B cell (primary cell): ENCODE measurements around the gene ATR. TPM values are rescaled to one million over a fixed set of nuclear protein-coding genes. Genes with fewer than 3 reads are reported as not detected.

Source experiments
- ATAC-seq: fragments of 200-7000 bp; cut with Tn5 transposase; one replicate; pipeline ENCODE4 v1.10.0; 2021; ENCODE audit warnings: low read depth, mild to moderate bottlenecking, moderate number of reproducible peaks, moderate library complexity
- CTCF ChIA-PET: fragments of 350-600 bp; sonication (Branson Sonifier 250); formaldehyde crosslinking; loops from one replicate; lab custom pipeline; 2021; ENCODE audit warnings: antibody characterized with exemption, inconsistent platforms; lab: Charles Lee
- POLR2A ChIA-PET: fragments of 350-600 bp; sonication (Branson Sonifier 250); formaldehyde crosslinking; loops from one replicate; lab custom pipeline; 2021; ENCODE audit warnings: antibody characterized with exemption; lab: Charles Lee
- DNase-seq: peaks from one replicate; pipeline ENCODE4 v3.0.0; 2013
- H2AFZ ChIP-seq: 2 replicates; pipeline ENCODE4 v1.6.1; 2012; ENCODE audit warnings: mild to moderate bottlenecking, low read depth, low read length; ENCODE audit not compliant: insufficient read depth, poor library complexity, severe bottlenecking
- H3K27ac ChIP-seq, 2 donors: 1 replicate in 1 of 2; 2 replicates in 1 of 2; pipeline ENCODE4 v1.5.1; 2012 to 2013; ENCODE audit warnings: low read length in 2 of 2, mild to moderate bottlenecking in 2 of 2, moderate library complexity in 1 of 2
- H3K27me3 ChIP-seq, 4 experiments: fragments of 200-600 bp in 1 of 4; sonication (generic) in 1 of 4; replicated peaks in 1 of 4; 1 replicate in 2 of 4; 2 replicates in 2 of 4; pipeline versions ENCODE4 v1.6.1 to v1.7.0; 2013 to 2016; ENCODE audit warnings: low read length in 3 of 4, mild to moderate bottlenecking in 2 of 4, mixed read lengths in 1 of 4, moderate library complexity in 1 of 4; ENCODE audit not compliant: insufficient read depth in 4 of 4, control insufficient read depth in 3 of 4; ENCODE audit errors: control extremely low read depth in 1 of 4
- H3K36me3 ChIP-seq, 2 experiments: replicated peaks in 1 of 2; 1 replicate in 1 of 2; 2 replicates in 1 of 2; pipeline versions ENCODE4 v1.6.1 to v1.7.1; 2013; ENCODE audit warnings: low read length in 1 of 2; ENCODE audit not compliant: insufficient read depth in 2 of 2, control insufficient read depth in 1 of 2; ENCODE audit errors: control extremely low read depth in 1 of 2, extremely low read depth in 1 of 2
- H3K4me1 ChIP-seq, 2 donors: fragments of 200-600 bp in 1 of 2; sonication (generic) in 1 of 2; 1 replicate in 1 of 2; 2 replicates in 1 of 2; pipeline versions ENCODE4 v1.5.1 to v1.6.1; 2013 to 2017; ENCODE audit warnings: low read length in 2 of 2; ENCODE audit not compliant: control insufficient read depth in 2 of 2, insufficient read depth in 2 of 2
- H3K4me2 ChIP-seq: replicated peaks from 2 replicates; pipeline ENCODE3; 2012; ENCODE audit warnings: mild to moderate bottlenecking, low read depth, low read length; ENCODE audit not compliant: poor library complexity, severe bottlenecking
- H3K4me3 ChIP-seq, 5 experiments: fragments of 200-600 bp in 1 of 5; sonication (generic) in 1 of 5; 1 replicate in 3 of 5; 2 replicates in 2 of 5; pipeline versions ENCODE4 v1.5.1 to v1.7.0; 2011 to 2016; ENCODE audit warnings: low read length in 4 of 5, mild to moderate bottlenecking in 4 of 5, low read depth in 2 of 5, control low read depth in 1 of 5, moderate library complexity in 1 of 5; ENCODE audit not compliant: insufficient read depth in 1 of 5; ENCODE audit errors: control extremely low read depth in 1 of 5, extremely low read depth in 1 of 5
- H3K79me2 ChIP-seq: fragments of 200-600 bp; sonication (generic); one replicate; pipeline ENCODE4 v1.6.0; 2016; ENCODE audit warnings: low read length; ENCODE audit not compliant: control insufficient read depth, insufficient read depth
- H3K9ac ChIP-seq: fragments of 200-600 bp; sonication (generic); 2 replicates; pipeline ENCODE4 v1.6.1; 2017; ENCODE audit warnings: mild to moderate bottlenecking, low read length, moderate library complexity
- H3K9me3 ChIP-seq, 3 donors: one replicate each; pipeline versions ENCODE4 v1.6.1 to v1.7.1; 2013; ENCODE audit warnings: low read length in 2 of 3; ENCODE audit not compliant: control insufficient read depth in 2 of 3, insufficient read depth in 1 of 3; ENCODE audit errors: control extremely low read depth in 1 of 3
- H4K20me1 ChIP-seq: 2 replicates; pipeline ENCODE4 v1.6.0; 2012; ENCODE audit warnings: mild to moderate bottlenecking, low read length; ENCODE audit not compliant: insufficient read depth, control insufficient read depth, poor library complexity, severe bottlenecking
- H3K27ac Mint-ChIP-seq: one replicate; pipeline ENCODE4 v1.8.0; 2021; ENCODE audit warnings: mixed read lengths
- H3K27me3 Mint-ChIP-seq: one replicate; pipeline ENCODE4 v1.8.0; 2021; ENCODE audit warnings: mixed read lengths
- H3K4me1 Mint-ChIP-seq: one replicate; pipeline ENCODE4 v1.8.0; 2021; ENCODE audit warnings: mixed read lengths
- H3K4me3 Mint-ChIP-seq: one replicate; pipeline ENCODE4 v1.8.0; 2021; ENCODE audit warnings: mixed read lengths
- H3K9me3 Mint-ChIP-seq: one replicate; pipeline ENCODE4 v1.8.0; 2022; ENCODE audit warnings: mixed read lengths; ENCODE audit not compliant: insufficient read depth
- CTCF ChIP-seq: fragments of 200-600 bp; IDR thresholded peaks from one replicate; pipeline ENCODE4 v1.8.0; 2022; ENCODE audit warnings: antibody characterized with exemption, mild to moderate bottlenecking
- EZH2 ChIP-seq: IDR thresholded peaks from 2 replicates; pipeline ENCODE4 v1.6.1; 2012; ENCODE audit warnings: borderline replicate concordance, low read depth, mild to moderate bottlenecking, moderate library complexity, low read length; ENCODE audit not compliant: insufficient read depth, poor library complexity, severe bottlenecking
- WGBS: methylation state at CpG from one replicate; pipeline ENCODE4 v1.1.5; 2013; ENCODE audit warnings: missing lambda C conversion rate; ENCODE audit not compliant: insufficient coverage; 5-methylcytosine and 5-hydroxymethylcytosine counted together
- intact Hi-C: fragments of 100-400 bp; cut with micrococcal nuclease; formaldehyde crosslinking; loops from one replicate; pipeline ENCODE4 v1.10.0; 2022
- polyA plus RNA-seq: library from polyadenylated mRNA; depleted of rRNA; stranded (reverse); fragments of >200 nt; gene quantifications from 2 replicates; pipeline ENCODE4 v1.2.3, GENCODE V29; 2012
- total RNA-seq, 2 donors: library from RNA; stranded (reverse); fragments of 120-200 nt in 1 of 2; gene quantifications; 1 replicate in 1 of 2; 2 replicates in 1 of 2; pipeline versions ENCODE4 v1.2.3 to v1.2.4, GENCODE V29; 2013 to 2022

ATR gene
- total and polyA plus RNA-seq, 2 donors (not counting 1 experiment from before 2014, with no cell fraction given) = 17.1 to 46.7 TPM

GRCh38 chr3:142450189-142450588 lies 128.3 kb downstream of the ATR start:
- Histone ChIP-seq H3K4me2 (no peak overlapping the region), H3K9ac (no peak overlapping the region), H3K27ac (no peak overlapping the region), H3K79me2 (peaks cover 33% of the 10 kb centered on the region), H3K4me1 (peaks cover 18 to 22% of the 10 kb centered on the region in 2 donors), H3K27me3 (no peaks in the 10 kb centered on the region), H3K9me3 (no peaks in the 10 kb centered on the region), H2AFZ (no peak overlapping the region), H4K20me1 (peaks cover 6% of the 10 kb centered on the region), H3K4me3 (no peak overlapping the region), H3K36me3 (peaks cover 7 to 13% of the 10 kb centered on the region in 2 experiments)
- Mint-ChIP-seq H3K27me3 (no peaks in the 10 kb centered on the region), H3K27ac (no peak overlapping the region), H3K9me3 (no peaks in the 10 kb centered on the region), H3K4me1 (peaks cover 30% of the 10 kb centered on the region), H3K4me3 (no peak overlapping the region)
- WGBS = 100% methylated on average over 2 of the region's 3 CpGs
- ChIA-PET CTCF (no interaction called here), POLR2A (no interaction called here)
- ATAC-seq = no peak
- no peak for TF ChIP-seq CTCF
- no peak for TF ChIP-seq EZH2
- DNase-seq = no peak
- intact Hi-C loops = no loop called here
